ENCODE measurements around the gene GLI2.

GLI2 gene

GRCh38 chr2:120702801-120703200, 32.9 kb upstream of the GLI2 start:
- Mint-ChIP-seq H3K9me3 (peaks cover 0 to 3% of the 10 kb centered on the region in 2 donors), H3K27me3 (peaks cover 21 to 53% of the 10 kb centered on the region in 2 donors), H3K27ac (no peak overlapping the region), H3K4me1 (no peaks in the 10 kb centered on the region), H3K36me3 (no peaks in the 10 kb centered on the region), H3K4me3 (no peak overlapping the region)
- DNase-seq (no peak), ATAC-seq (replicated peaks) (no peak)

- DNase-seq, result no peak
- Mint-ChIP-seq H3K36me3 (no peaks in the 10 kb centered on the region), H3K27ac (no peak overlapping the region), H3K4me3 (no peak overlapping the region), H3K4me1 (no peaks in the 10 kb centered on the region), H3K9me3 (peaks cover 0 to 3% of the 10 kb centered on the region in 2 donors), H3K27me3 (peaks cover 21 to 49% of the 10 kb centered on the region in 2 donors)
- ATAC-seq (replicated peaks), result no peak
These were observed 32.2 kb upstream of the GLI2 start for GRCh38 chr2:120703330-120703994.

DNA sequence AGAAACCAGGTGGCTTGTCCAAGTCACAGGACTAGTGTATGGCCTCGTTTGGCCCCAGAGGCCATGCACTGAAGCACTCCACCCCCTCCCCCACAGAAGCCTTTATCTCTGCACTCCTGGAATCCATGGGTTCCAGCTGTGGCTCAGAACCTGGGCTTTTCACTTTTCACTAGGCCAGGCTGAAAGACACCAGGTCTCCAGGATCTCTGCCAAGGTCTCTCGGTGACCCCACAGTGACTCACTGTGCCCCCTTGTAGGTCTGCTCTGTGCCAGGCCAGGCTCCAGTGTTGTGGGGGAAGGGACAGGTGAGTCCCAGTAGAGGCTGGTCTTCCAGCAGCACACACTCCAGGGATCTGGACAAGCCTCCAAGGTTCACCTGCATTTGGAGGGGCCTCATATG, 31.0 kb upstream of the GLI2 start:
- DNase-seq, result no peak
- Mint-ChIP-seq H3K4me3 (no peak overlapping the region), H3K36me3 (no peaks in the 10 kb centered on the region), H3K27me3 (peaks cover 21 to 44% of the 10 kb centered on the region in 2 donors), H3K9me3 (peaks cover 0 to 3% of the 10 kb centered on the region in 2 donors), H3K4me1 (no peaks in the 10 kb centered on the region), H3K27ac (no peak overlapping the region)
- ATAC-seq (replicated peaks), result no peak

- H3K4me3 Mint-ChIP-seq, result no peak overlapping the region
- no peaks in the 10 kb centered on the region for H3K4me1 Mint-ChIP-seq
- H3K9me3 Mint-ChIP-seq, result peaks cover 0 to 2% of the 10 kb centered on the region in 2 donors
- no peak for DNase-seq
- H3K36me3 Mint-ChIP-seq, result no peaks in the 10 kb centered on the region
- H3K27ac Mint-ChIP-seq, result no peak overlapping the region
- peaks cover 23 to 51% of the 10 kb centered on the region in 2 donors for H3K27me3 Mint-ChIP-seq
- ATAC-seq (replicated peaks), result no peak
These were observed 27.9 kb upstream of the GLI2 start for GRCh38 chr2:120707816-120708215.

DNA sequence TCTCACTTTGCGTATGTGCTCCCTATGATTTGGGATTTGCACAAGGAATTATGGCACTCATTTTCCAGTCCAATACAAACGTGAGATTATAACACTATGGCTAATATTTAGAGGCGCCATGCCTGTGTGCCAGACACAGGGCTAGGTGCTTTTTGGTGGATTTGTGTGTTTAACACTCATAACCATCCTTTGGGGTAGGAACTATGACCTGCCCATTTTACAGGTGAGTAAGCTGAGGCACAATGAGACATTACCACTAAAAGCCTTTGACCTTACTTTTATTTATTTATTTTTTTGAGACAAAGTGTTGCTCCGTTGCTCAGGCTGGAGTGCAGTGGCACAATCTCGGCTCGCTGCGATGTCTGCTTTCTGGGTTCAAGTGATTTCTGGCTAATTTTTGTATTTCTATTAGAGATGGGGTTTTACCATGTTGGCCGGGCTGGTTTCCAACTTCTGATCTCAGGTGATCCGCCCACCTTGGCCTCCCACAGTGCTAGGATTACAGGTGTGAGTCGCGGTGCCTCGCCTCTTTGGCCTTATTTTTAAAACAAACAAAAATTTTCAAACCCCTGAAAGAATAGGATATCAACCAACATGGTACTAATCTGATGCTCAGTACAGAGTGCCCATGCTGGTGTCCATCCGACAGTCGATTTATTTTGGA, 26.6 kb upstream of the GLI2 start:
- H3K4me3 Mint-ChIP-seq, result no peak overlapping the region
- no peak overlapping the region for H3K27ac Mint-ChIP-seq
- DNase-seq, result no peak
- peaks cover 0 to 2% of the 10 kb centered on the region in 2 donors for H3K9me3 Mint-ChIP-seq
- no peaks in the 10 kb centered on the region for H3K36me3 Mint-ChIP-seq
- no peaks in the 10 kb centered on the region for H3K4me1 Mint-ChIP-seq
- ATAC-seq (replicated peaks), result no peak
- H3K27me3 Mint-ChIP-seq, result peaks cover 29 to 51% of the 10 kb centered on the region in 2 donors

- Mint-ChIP-seq H3K4me3 (no peak overlapping the region), H3K9me3 (peaks cover 0 to 2% of the 10 kb centered on the region in 2 donors), H3K4me1 (no peaks in the 10 kb centered on the region), H3K36me3 (no peaks in the 10 kb centered on the region), H3K27ac (no peak overlapping the region), H3K27me3 (peaks cover 29 to 46% of the 10 kb centered on the region in 2 donors)
- ATAC-seq (replicated peaks) (no peak), DNase-seq (no peak)
These were observed 26.0 kb upstream of the GLI2 start for GRCh38 chr2:120709608-120710041.

DNA sequence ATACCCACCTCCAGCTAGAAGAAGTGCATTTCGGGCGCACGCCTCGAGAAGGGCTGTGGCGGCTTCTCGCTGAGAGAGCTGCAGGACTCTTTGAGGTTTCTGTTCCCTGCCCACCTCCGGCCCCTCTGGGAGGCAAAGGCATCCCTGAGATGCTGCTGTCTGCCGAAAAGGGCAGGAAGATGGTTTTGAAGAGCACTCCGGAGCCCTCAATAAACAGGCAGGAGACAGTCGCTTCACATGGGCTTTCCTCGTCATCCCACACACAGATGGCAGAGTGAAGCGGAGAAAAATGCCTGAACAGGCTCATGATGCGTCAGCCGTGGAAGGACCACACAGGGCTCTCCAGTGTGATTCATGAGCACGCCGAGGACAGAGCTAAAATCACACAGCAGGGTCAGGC, 25.4 kb upstream of the GLI2 start:
- H3K4me1 Mint-ChIP-seq, result no peaks in the 10 kb centered on the region
- H3K27me3 Mint-ChIP-seq, result peaks cover 31 to 43% of the 10 kb centered on the region in 2 donors
- no peak for DNase-seq
- no peak overlapping the region for H3K4me3 Mint-ChIP-seq
- no peaks in the 10 kb centered on the region for H3K36me3 Mint-ChIP-seq
- ATAC-seq (replicated peaks), result no peak
- peaks cover 0 to 2% of the 10 kb centered on the region in 2 donors for H3K9me3 Mint-ChIP-seq
- H3K27ac Mint-ChIP-seq, result no peak overlapping the region

DNA sequence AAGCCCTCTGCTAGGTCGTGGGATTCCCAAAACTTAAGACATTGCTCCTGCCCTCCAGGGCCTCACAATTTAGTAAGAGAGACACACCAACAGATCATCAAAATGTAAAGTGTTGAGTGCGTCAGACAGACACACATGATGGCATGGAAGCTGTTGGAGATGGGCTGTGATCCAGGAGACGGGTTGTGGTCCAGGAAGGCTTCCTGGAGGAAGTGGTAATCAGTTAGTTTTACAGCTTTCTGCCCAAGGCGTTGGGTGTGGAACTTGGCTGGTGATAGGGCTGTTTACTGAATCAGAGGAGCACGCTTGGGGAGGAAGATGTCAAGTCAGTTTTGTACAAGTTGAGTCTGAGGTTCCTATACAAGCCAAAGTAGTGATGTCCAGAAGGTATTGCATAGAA, 24.0 kb upstream of the GLI2 start:
- Mint-ChIP-seq H3K27me3 (peaks cover 30 to 42% of the 10 kb centered on the region in 2 donors), H3K4me3 (no peak overlapping the region), H3K9me3 (peaks cover 0 to 2% of the 10 kb centered on the region in 2 donors), H3K36me3 (no peaks in the 10 kb centered on the region), H3K27ac (no peak overlapping the region), H3K4me1 (no peaks in the 10 kb centered on the region)
- no peak for ATAC-seq (replicated peaks)
- no peak for DNase-seq

DNA sequence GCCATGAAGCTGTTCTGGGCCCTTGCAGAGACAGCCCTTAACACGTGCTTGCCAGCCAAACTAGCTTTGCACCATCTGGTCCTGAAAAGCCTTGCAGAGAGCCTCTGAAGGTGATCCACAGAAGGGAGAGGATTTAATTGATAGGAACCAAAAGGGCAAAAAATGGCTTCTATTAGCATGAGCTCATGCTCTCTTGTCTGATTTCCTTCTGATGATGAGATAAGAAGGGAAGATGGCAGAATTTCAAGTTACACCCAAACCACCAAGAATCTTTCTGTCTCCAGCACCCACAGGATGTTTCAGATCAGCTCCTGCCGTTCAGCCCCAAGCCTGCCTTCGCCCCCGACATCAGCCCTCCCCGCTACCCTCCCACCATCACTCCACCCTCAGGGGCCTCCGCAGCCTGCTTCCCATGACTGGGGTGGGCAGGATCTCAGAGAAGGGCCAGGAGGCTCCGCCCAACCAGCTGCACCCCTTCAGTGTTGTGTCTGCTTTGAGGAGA, 23.4 kb upstream of the GLI2 start:
- Mint-ChIP-seq H3K27me3 (peaks cover 25 to 37% of the 10 kb centered on the region in 2 donors), H3K4me1 (no peaks in the 10 kb centered on the region), H3K36me3 (no peaks in the 10 kb centered on the region), H3K27ac (no peak overlapping the region), H3K9me3 (peaks cover 0 to 2% of the 10 kb centered on the region in 2 donors), H3K4me3 (no peak overlapping the region)
- ATAC-seq (replicated peaks) (no peak), DNase-seq (no peak)

- Mint-ChIP-seq H3K36me3 (no peaks in the 10 kb centered on the region), H3K9me3 (no peaks in the 10 kb centered on the region), H3K4me1 (no peaks in the 10 kb centered on the region), H3K27ac (no peak overlapping the region), H3K4me3 (no peak overlapping the region), H3K27me3 (peaks cover 21 to 32% of the 10 kb centered on the region in 2 donors)
- ATAC-seq (replicated peaks) (no peak), DNase-seq (no peak)
These were observed 20.3 kb upstream of the GLI2 start for GRCh38 chr2:120715353-120715752.

DNA sequence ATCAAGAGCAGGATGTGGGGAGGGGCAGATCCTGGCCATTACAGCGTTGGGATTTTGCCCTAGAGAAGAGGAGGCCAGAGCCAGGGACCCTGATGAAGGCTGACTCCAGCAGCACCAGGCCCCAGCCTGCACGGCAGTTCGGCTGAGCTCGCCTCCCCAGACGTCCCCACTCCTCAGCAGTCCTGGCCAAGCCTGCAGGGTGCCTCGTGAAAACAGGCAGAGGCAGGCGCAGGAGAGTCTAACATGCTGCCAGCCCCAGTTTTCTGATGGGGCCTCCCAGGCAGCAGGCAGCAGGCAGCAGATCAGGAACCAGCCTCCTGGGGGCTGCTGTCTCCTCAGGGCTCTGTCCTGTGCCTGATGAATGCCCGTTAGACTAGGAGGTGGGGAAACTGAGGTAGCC, 19.7 kb upstream of the GLI2 start:
- ATAC-seq (replicated peaks) (no peak), DNase-seq (no peak)
- Mint-ChIP-seq H3K27me3 (peaks cover 19 to 27% of the 10 kb centered on the region in 2 donors), H3K27ac (no peak overlapping the region), H3K36me3 (no peaks in the 10 kb centered on the region), H3K9me3 (no peaks in the 10 kb centered on the region), H3K4me1 (no peaks in the 10 kb centered on the region), H3K4me3 (no peak overlapping the region)

GRCh38 chr2:120716641-120717585, 18.8 kb upstream of the GLI2 start:
- Mint-ChIP-seq H3K4me1 (no peaks in the 10 kb centered on the region), H3K27ac (no peak overlapping the region), H3K36me3 (no peaks in the 10 kb centered on the region), H3K4me3 (no peak overlapping the region), H3K27me3 (peaks cover 14 to 18% of the 10 kb centered on the region in 2 donors), H3K9me3 (no peaks in the 10 kb centered on the region)
- no peak for DNase-seq
- ATAC-seq (replicated peaks), result no peak

- no peak for ATAC-seq (replicated peaks)
- Mint-ChIP-seq H3K27me3 (peaks cover 14 to 17% of the 10 kb centered on the region in 2 donors), H3K9me3 (peaks cover 0 to 2% of the 10 kb centered on the region in 2 donors)
These were observed 16.2 kb upstream of the GLI2 start for GRCh38 chr2:120719491-120719890.

GRCh38 chr2:120720231-120720630, 15.4 kb upstream of the GLI2 start:
- Mint-ChIP-seq H3K27ac (no peak overlapping the region), H3K9me3 (peaks cover 0 to 2% of the 10 kb centered on the region in 2 donors), H3K4me1 (no peaks in the 10 kb centered on the region), H3K4me3 (no peak overlapping the region), H3K36me3 (no peaks in the 10 kb centered on the region), H3K27me3 (peaks cover 17% of the 10 kb centered on the region in 2 donors)
- ATAC-seq (replicated peaks) (no peak), DNase-seq (no peak)

More at GRCh38 chr2:120719491-120719890, 16.2 kb upstream of the GLI2 start:
- H3K27ac Mint-ChIP-seq, result peak overlapping the region; percentile 1
- H3K4me1 Mint-ChIP-seq, result no peaks in the 10 kb centered on the region
- no peaks in the 10 kb centered on the region for H3K36me3 Mint-ChIP-seq
- no peak overlapping the region for H3K4me3 Mint-ChIP-seq
- DNase-seq, result no peak
